Endometrial microvascular endothelial cells (primary cell): Measurements from ENCODE around the gene TACR2. TPM values are rescaled to one million over a fixed set of nuclear protein-coding genes. Genes with fewer than 3 reads are reported as not detected.

Experiments used
- in situ Hi-C: cut with HindIII; loops from 2 replicates; pipeline ENCODE4 v1.10.0; 2017; ENCODE audit warnings: low sequenced_read_pairs, low pct_unique_long_range_greater_than_20kb; ENCODE audit errors: inconsistent ontology term
- total RNA-seq: library from RNA; depleted of rRNA; stranded (reverse); fragments of >200 nt; gene quantifications from one replicate; pipeline ENCODE4 v1.2.3, GENCODE V29; 2015; ENCODE audit errors: inconsistent ontology term

TACR2 gene
- total RNA-seq, 1 donor from 2014 or later: not detected

- in situ Hi-C loops: no loop called here
Measured at GRCh38 chr10:69385454-69386350, 31.0 kb downstream of the TACR2 start.

- in situ Hi-C loops: no loop called here
Measured at GRCh38 chr10:69384320-69384719, 32.4 kb downstream of the TACR2 start.

- in situ Hi-C loops: no loop called here
Measured at GRCh38 chr10:69383558-69383957, 33.2 kb downstream of the TACR2 start.

GRCh38 chr10:69382382-69383117 lies 34.2 kb downstream of the TACR2 start:
- in situ Hi-C loops: no loop called here

GRCh38 chr10:69379800-69380199 lies 36.9 kb downstream of the TACR2 start:
- in situ Hi-C loops: no loop called here

GRCh38 chr10:69377933-69378332 lies 38.8 kb downstream of the TACR2 start:
- in situ Hi-C loops: no loop called here

- in situ Hi-C loops: no loop called here
Measured at GRCh38 chr10:69377191-69377590, 39.5 kb downstream of the TACR2 start.

GRCh38 chr10:69376662-69377061 lies 40.1 kb downstream of the TACR2 start:
- in situ Hi-C loops: no loop called here

GRCh38 chr10:69375307-69376151 lies 41.2 kb downstream of the TACR2 start:
- in situ Hi-C loops: no loop called here

GRCh38 chr10:69374931-69375306 lies 41.8 kb downstream of the TACR2 start:
- in situ Hi-C loops: no loop called here

GRCh38 chr10:69374242-69374641 lies 42.5 kb downstream of the TACR2 start:
- in situ Hi-C loops: no loop called here

- in situ Hi-C loops: no loop called here
Measured at GRCh38 chr10:69372126-69372980, 44.4 kb downstream of the TACR2 start.

GRCh38 chr10:69367469-69367868 lies 49.2 kb downstream of the TACR2 start:
- in situ Hi-C loops: no loop called here

GRCh38 chr10:69366738-69367137 lies 50.0 kb downstream of the TACR2 start:
- in situ Hi-C loops: no loop called here

GRCh38 chr10:69364232-69364940 lies 52.3 kb downstream of the TACR2 start:
- in situ Hi-C loops: no loop called here

- in situ Hi-C loops: no loop called here
Measured at GRCh38 chr10:69363666-69364065, 53.1 kb downstream of the TACR2 start.

GRCh38 chr10:69362471-69362954 lies 54.2 kb downstream of the TACR2 start:
- in situ Hi-C loops: no loop called here

- in situ Hi-C loops: no loop called here
Measured at GRCh38 chr10:69361303-69361614, 55.5 kb downstream of the TACR2 start.
